ENCODE measurements around the gene TBC1D22A. TPM values are rescaled to one million over a fixed set of nuclear protein-coding genes. Genes with fewer than 3 reads are reported as not detected.

The TBC1D22A gene
- total RNA-seq, 1 experiment from 2014 or later = 14.3 TPM

DNA sequence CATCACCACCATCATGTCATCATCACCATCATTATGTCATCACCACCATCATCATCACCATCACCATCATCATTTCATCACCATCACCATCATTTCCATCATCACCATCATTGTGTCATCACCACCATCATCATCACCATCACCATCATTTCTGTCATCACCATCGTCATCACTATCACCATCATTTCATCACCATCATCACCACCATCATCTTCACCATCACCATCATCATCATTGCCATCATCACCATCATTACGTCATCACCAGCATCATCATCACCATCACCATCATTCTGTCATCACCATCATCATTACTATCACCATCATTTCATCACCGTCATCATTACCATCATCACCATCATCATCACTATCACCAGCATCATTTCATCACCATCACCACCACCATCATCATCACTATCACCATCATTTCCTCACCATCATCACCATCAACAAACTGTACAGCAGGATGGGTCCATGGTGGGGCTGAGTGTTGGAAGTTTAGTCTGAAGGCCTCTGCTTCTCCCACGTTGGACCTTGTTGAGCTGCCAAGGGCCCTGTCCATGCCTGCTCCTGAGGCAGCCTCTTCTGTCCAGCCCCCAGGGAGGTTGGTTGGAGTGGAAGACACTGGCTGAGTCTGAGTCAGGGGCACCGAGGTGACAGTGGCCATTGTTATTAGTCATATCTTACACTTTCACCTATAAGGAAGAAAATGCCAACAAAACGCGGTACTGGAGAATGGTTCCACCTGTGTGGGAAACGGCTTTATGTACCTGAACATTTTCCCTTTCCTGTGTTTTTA, 247.1 kb downstream of the TBC1D22A start:
- CTCF ChIA-PET = interaction anchor here (0.7 kb wide), 1 partner anchor 23 kb away, joined by 3 read pairs; no protein-coding TSS in a partner anchor

GRCh38 chr22:47010211-47010610, 247.8 kb downstream of the TBC1D22A start:
- TF ChIP-seq EZH2 (IDR thresholded peaks at IDR 0.05; ENCODE audit: low read length, unreplicated experiment) (no peak), EZH2phosphoT487 (IDR thresholded peaks at IDR 0.05; ENCODE audit: borderline replicate concordance, low read length) (no peak)
- TF ChIP-seq, protein P1, sequence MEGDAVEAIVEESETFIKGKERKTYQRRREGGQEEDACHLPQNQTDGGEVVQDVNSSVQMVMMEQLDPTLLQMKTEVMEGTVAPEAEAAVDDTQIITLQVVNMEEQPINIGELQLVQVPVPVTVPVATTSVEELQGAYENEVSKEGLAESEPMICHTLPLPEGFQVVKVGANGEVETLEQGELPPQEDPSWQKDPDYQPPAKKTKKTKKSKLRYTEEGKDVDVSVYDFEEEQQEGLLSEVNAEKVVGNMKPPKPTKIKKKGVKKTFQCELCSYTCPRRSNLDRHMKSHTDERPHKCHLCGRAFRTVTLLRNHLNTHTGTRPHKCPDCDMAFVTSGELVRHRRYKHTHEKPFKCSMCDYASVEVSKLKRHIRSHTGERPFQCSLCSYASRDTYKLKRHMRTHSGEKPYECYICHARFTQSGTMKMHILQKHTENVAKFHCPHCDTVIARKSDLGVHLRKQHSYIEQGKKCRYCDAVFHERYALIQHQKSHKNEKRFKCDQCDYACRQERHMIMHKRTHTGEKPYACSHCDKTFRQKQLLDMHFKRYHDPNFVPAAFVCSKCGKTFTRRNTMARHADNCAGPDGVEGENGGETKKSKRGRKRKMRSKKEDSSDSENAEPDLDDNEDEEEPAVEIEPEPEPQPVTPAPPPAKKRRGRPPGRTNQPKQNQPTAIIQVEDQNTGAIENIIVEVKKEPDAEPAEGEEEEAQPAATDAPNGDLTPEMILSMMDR (conservative IDR thresholded peaks at IDR 0.05; ENCODE audit: low read depth, low read length) = no peak
- no peak overlapping the region for H3K27ac ChIP-seq (ENCODE audit: low read length)
- H2AFZ ChIP-seq (ENCODE audit: low read length) = no peak overlapping the region
- H3K4me3 ChIP-seq (ENCODE audit: low read length) = no peak overlapping the region
- peaks cover 15% of the 10 kb centered on the region for H3K4me1 ChIP-seq (ENCODE audit: insufficient read depth, low read length)
- H3K9me3 ChIP-seq (ENCODE audit: low read length) = no peaks in the 10 kb centered on the region
- H4K20me1 ChIP-seq (ENCODE audit: low read length) = no peaks in the 10 kb centered on the region
- no peak for ATAC-seq
- H3K4me2 ChIP-seq (ENCODE audit: low read length) = no peak overlapping the region
- intact Hi-C loops (cut with micrococcal nuclease) = no loop called here
- no peaks in the 10 kb centered on the region for H3K79me2 ChIP-seq (ENCODE audit: low read length)
- no peak for DNase-seq
- peaks cover 4% of the 10 kb centered on the region; the same call in 1 of the 2 replicates for H3K36me3 ChIP-seq (ENCODE audit: low read depth, low read length)
- no TSS peak for BruUV-seq (replicated peaks)
- POLR2A ChIA-PET (ENCODE audit: unreplicated experiment) = no interaction called here
- H3K9ac ChIP-seq (ENCODE audit: low read length) = no peak overlapping the region
- H3K27me3 ChIP-seq (ENCODE audit: low read length) = no peaks in the 10 kb centered on the region
- CTCF ChIA-PET = interaction anchor here (0.7 kb wide), 1 partner anchor 23 kb away, joined by 3 read pairs; no protein-coding TSS in a partner anchor
- no peaks in the 10 kb centered on the region for H3K9me2 ChIP-seq (replicated peaks; ENCODE audit: low read length)
- no peaks in the 10 kb centered on the region for H3F3A ChIP-seq (ENCODE audit: low read length, unreplicated experiment)

More for the DNA sequence above, 247.1 kb downstream of the TBC1D22A start:
- no peak for DNase-seq
- no peak for TF ChIP-seq EZH2 (IDR thresholded peaks at IDR 0.05; ENCODE audit: low read length, unreplicated experiment)
- TF ChIP-seq, protein P1 (conservative IDR thresholded peaks at IDR 0.05; ENCODE audit: low read depth, low read length) = no peak
- no peak for TF ChIP-seq EZH2phosphoT487 (IDR thresholded peaks at IDR 0.05; ENCODE audit: borderline replicate concordance, low read length)
- H3K9me2 ChIP-seq (replicated peaks; ENCODE audit: low read length) = no peaks in the 10 kb centered on the region
- H3K79me2 ChIP-seq (ENCODE audit: low read length) = no peaks in the 10 kb centered on the region
- H3K4me2 ChIP-seq (ENCODE audit: low read length) = no peak overlapping the region
- H3K4me1 ChIP-seq (ENCODE audit: insufficient read depth, low read length) = peaks cover 15% of the 10 kb centered on the region
- H3F3A ChIP-seq (ENCODE audit: low read length, unreplicated experiment) = no peaks in the 10 kb centered on the region
- ATAC-seq = no peak
- BruUV-seq (replicated peaks) = no TSS peak
- H3K27ac ChIP-seq (ENCODE audit: low read length) = no peak overlapping the region
- H3K36me3 ChIP-seq (ENCODE audit: low read depth, low read length) = peaks cover 4% of the 10 kb centered on the region; the same call in 1 of the 2 replicates
- intact Hi-C loops (cut with micrococcal nuclease) = no loop called here
- no peak overlapping the region for H3K9ac ChIP-seq (ENCODE audit: low read length)
- no peaks in the 10 kb centered on the region for H4K20me1 ChIP-seq (ENCODE audit: low read length)
- H3K27me3 ChIP-seq (ENCODE audit: low read length) = no peaks in the 10 kb centered on the region
- no peak overlapping the region for H3K4me3 ChIP-seq (ENCODE audit: low read length)
- H3K9me3 ChIP-seq (ENCODE audit: low read length) = no peaks in the 10 kb centered on the region
- POLR2A ChIA-PET (ENCODE audit: unreplicated experiment) = no interaction called here
- no peak overlapping the region for H2AFZ ChIP-seq (ENCODE audit: low read length)

Measured in PC-3 (cell line).